ENCODE results near the gene PFDN4.
A peak's percentile ranks its signal among the peaks of the same experiment; 100 is the strongest.

PFDN4 gene

DNA sequence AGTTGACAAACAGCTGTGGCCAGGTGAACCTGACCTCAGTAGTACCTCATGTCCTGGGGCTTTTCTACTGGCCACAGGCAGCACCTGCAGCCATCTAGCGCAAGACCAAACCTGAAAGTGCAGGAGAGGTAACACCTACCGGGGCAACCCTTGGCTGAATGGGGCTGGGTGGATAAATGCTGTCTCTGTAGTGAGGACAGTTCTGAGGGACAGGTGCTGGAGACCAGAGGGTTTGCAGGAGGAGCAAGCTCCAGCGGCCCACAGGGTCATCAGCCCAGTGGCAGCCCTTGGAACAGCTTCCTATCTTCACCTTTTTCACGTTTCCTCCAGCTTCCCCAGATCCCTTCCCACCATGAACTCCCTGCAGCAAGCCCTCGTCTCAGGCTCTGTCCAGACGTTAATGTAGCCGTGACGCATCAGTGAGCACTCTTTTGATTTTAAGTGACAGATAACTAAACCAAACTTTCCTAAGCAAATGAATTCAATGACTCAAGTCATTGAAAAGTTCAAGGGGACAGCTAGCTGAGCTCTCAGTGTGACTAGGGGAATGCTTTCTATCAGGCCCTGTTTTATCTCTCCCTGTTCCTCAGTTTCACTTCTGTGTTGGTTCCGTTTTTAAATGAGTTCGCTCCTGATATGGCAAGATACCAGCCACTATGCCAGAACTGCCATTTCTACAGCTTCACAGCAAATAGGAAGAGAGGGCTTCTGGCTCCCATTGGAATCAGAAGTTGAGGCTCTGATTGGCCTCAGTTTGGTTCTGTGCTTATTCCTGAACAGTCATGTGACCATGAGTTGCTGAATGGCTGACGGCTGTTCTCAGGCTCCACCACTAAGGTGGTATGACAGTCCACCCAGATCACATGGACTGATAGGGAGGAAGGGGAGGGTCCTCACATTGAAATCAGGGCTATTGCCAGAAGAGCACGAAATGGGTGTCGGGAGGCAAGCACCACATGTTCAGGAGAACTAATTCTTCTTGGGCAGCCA lies 12.1 kb upstream of the PFDN4 start:
- H3K4me3 ChIP-seq (ENCODE audit: low read length), result no peak overlapping the region
- no peak for DNase-seq (ENCODE audit: low read depth)
- TF ChIP-seq, protein P1, sequence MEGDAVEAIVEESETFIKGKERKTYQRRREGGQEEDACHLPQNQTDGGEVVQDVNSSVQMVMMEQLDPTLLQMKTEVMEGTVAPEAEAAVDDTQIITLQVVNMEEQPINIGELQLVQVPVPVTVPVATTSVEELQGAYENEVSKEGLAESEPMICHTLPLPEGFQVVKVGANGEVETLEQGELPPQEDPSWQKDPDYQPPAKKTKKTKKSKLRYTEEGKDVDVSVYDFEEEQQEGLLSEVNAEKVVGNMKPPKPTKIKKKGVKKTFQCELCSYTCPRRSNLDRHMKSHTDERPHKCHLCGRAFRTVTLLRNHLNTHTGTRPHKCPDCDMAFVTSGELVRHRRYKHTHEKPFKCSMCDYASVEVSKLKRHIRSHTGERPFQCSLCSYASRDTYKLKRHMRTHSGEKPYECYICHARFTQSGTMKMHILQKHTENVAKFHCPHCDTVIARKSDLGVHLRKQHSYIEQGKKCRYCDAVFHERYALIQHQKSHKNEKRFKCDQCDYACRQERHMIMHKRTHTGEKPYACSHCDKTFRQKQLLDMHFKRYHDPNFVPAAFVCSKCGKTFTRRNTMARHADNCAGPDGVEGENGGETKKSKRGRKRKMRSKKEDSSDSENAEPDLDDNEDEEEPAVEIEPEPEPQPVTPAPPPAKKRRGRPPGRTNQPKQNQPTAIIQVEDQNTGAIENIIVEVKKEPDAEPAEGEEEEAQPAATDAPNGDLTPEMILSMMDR (conservative IDR thresholded peaks at IDR 0.05; ENCODE audit: low read length), result no peak

GRCh38 chr20:54197621-54198604 lies 10.0 kb upstream of the PFDN4 start:
- H3K4me3 ChIP-seq (ENCODE audit: low read length), result no peak overlapping the region
- DNase-seq (ENCODE audit: low read depth), result peak; percentile 88
- TF ChIP-seq, protein P1 (conservative IDR thresholded peaks at IDR 0.05; ENCODE audit: low read length), result peak; percentile 65

DNA sequence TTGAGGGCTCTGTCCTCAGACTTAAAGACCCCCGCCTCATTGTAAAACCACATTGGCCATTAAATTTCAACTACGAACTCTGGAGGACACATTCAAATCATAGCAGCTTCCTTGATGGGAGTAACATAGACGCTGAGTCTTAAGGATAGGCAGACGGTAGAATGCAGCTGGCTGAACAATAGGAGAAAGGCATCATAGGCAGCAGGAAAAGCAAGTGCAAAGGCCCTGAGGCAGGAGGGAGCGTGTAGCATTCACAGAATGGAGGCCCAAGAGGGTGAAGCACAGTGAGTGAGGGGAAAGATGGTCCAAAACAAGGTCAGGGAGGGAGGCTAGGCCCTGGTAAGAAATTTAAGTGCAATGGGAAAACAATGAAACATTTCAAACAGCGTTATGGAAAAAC lies 8.6 kb upstream of the PFDN4 start:
- TF ChIP-seq, protein P1 (conservative IDR thresholded peaks at IDR 0.05; ENCODE audit: low read length), result no peak
- no peak overlapping the region for H3K4me3 ChIP-seq (ENCODE audit: low read length)
- DNase-seq (ENCODE audit: low read depth), result no peak

GRCh38 chr20:54199721-54200176 lies 8.1 kb upstream of the PFDN4 start:
- peak; percentile 74 for DNase-seq (ENCODE audit: low read depth)
- TF ChIP-seq, protein P1 (conservative IDR thresholded peaks at IDR 0.05; ENCODE audit: low read length), result peak; percentile 97
- H3K4me3 ChIP-seq (ENCODE audit: low read length), result no peak overlapping the region

DNA sequence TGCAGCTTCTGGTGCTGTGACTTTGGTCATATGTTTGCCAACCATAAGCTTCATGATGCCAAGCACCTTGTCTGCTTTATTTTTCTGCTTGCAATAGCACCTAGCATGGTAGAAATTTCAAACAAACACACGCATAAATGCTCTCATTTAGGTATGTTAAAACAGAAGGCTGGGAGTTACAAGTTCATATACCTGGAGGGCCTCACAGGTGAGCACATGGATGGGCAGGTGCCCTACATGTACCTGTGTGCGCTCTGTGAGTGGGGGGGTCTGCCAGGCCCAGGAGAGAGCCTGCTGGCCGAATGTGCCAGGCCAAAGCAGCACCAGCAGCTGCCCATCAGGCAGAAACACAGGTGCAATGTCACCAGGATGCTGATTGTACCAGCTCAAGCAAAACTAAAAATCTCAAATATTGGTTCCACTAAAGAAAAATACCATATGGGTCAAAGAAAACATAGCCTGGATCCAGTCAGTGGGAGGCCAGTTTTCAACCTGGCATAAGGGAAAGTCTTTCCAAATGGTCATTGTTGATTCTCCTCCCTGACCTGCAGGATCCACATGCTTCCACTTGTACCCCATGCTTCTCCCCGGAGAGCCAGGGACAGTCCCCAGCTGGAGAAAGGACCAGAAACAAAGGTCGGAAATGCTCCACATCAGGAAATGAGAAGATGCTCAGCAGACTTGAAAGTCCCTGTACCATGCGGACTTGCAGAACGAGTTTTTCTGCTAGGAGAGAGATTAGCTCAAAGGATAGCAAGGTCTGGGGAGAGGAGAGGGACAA lies 7.2 kb upstream of the PFDN4 start:
- H3K4me3 ChIP-seq (ENCODE audit: low read length), result no peak overlapping the region
- no peak for DNase-seq (ENCODE audit: low read depth)
- TF ChIP-seq, protein P1 (conservative IDR thresholded peaks at IDR 0.05; ENCODE audit: low read length), result no peak

DNA sequence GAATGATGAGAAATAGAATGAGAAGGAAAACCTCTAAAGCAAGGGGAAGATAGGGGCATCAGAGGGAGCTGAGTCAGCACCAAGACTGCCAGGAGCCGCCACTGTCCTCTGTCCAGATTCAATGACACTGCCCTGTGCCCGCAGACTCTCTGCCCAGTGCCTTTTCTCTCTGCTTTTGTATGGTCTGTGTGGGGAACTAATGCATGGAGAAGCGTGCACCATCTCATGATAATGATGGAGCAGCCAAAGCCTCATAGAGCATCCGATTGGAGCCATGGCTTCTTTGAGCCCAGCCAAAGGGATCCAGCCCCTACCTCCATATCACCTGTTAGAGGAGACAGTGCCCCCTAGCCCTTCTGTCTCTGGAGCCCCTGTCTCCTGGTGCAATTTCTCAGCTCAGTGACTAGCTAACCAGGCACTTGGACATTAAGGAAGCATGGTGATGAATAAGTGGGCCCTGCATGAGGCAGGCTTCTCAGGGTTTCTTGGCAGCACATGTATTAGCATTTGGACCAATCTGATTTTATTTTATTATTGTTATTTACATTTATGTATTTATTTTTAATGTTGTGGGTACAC lies 6.5 kb upstream of the PFDN4 start:
- TF ChIP-seq, protein P1 (conservative IDR thresholded peaks at IDR 0.05; ENCODE audit: low read length), result no peak
- no peak overlapping the region for H3K4me3 ChIP-seq (ENCODE audit: low read length)
- DNase-seq (ENCODE audit: low read depth), result no peak

Measured in AG10803 (cell line).